B cell (primary cell): Measurements from ENCODE around the gene SYNJ1. TPM values are rescaled to one million over a fixed set of nuclear protein-coding genes. Genes with fewer than 3 reads are reported as not detected.

Experiments
- ATAC-seq: fragments of 200-7000 bp; cut with Tn5 transposase; one replicate; pipeline ENCODE4 v1.10.0; 2021; ENCODE audit warnings: low read depth, mild to moderate bottlenecking, moderate number of reproducible peaks, moderate library complexity
- CTCF ChIA-PET: fragments of 350-600 bp; sonication (Branson Sonifier 250); formaldehyde crosslinking; loops from one replicate; lab custom pipeline; 2021; ENCODE audit warnings: antibody characterized with exemption, inconsistent platforms; lab: Charles Lee
- POLR2A ChIA-PET: fragments of 350-600 bp; sonication (Branson Sonifier 250); formaldehyde crosslinking; loops from one replicate; lab custom pipeline; 2021; ENCODE audit warnings: antibody characterized with exemption; lab: Charles Lee
- DNase-seq: peaks from one replicate; pipeline ENCODE4 v3.0.0; 2013
- H2AFZ ChIP-seq: 2 replicates; pipeline ENCODE4 v1.6.1; 2012; ENCODE audit warnings: mild to moderate bottlenecking, low read depth, low read length; ENCODE audit not compliant: insufficient read depth, poor library complexity, severe bottlenecking
- H3K27ac ChIP-seq, 2 donors: 1 replicate in 1 of 2; 2 replicates in 1 of 2; pipeline ENCODE4 v1.5.1; 2012 to 2013; ENCODE audit warnings: low read length in 2 of 2, mild to moderate bottlenecking in 2 of 2, moderate library complexity in 1 of 2
- H3K27me3 ChIP-seq, 4 experiments: fragments of 200-600 bp in 1 of 4; sonication (generic) in 1 of 4; replicated peaks in 1 of 4; 1 replicate in 2 of 4; 2 replicates in 2 of 4; pipeline versions ENCODE4 v1.6.1 to v1.7.0; 2013 to 2016; ENCODE audit warnings: low read length in 3 of 4, mild to moderate bottlenecking in 2 of 4, mixed read lengths in 1 of 4, moderate library complexity in 1 of 4; ENCODE audit not compliant: insufficient read depth in 4 of 4, control insufficient read depth in 3 of 4; ENCODE audit errors: control extremely low read depth in 1 of 4
- H3K36me3 ChIP-seq, 2 experiments: replicated peaks in 1 of 2; 1 replicate in 1 of 2; 2 replicates in 1 of 2; pipeline versions ENCODE4 v1.6.1 to v1.7.1; 2013; ENCODE audit warnings: low read length in 1 of 2; ENCODE audit not compliant: insufficient read depth in 2 of 2, control insufficient read depth in 1 of 2; ENCODE audit errors: control extremely low read depth in 1 of 2, extremely low read depth in 1 of 2
- H3K4me1 ChIP-seq, 2 donors: fragments of 200-600 bp in 1 of 2; sonication (generic) in 1 of 2; 1 replicate in 1 of 2; 2 replicates in 1 of 2; pipeline versions ENCODE4 v1.5.1 to v1.6.1; 2013 to 2017; ENCODE audit warnings: low read length in 2 of 2; ENCODE audit not compliant: control insufficient read depth in 2 of 2, insufficient read depth in 2 of 2
- H3K4me2 ChIP-seq: replicated peaks from 2 replicates; pipeline ENCODE3; 2012; ENCODE audit warnings: mild to moderate bottlenecking, low read depth, low read length; ENCODE audit not compliant: poor library complexity, severe bottlenecking
- H3K4me3 ChIP-seq, 5 experiments: fragments of 200-600 bp in 1 of 5; sonication (generic) in 1 of 5; 1 replicate in 3 of 5; 2 replicates in 2 of 5; pipeline versions ENCODE4 v1.5.1 to v1.7.0; 2011 to 2016; ENCODE audit warnings: low read length in 4 of 5, mild to moderate bottlenecking in 4 of 5, low read depth in 2 of 5, control low read depth in 1 of 5, moderate library complexity in 1 of 5; ENCODE audit not compliant: insufficient read depth in 1 of 5; ENCODE audit errors: control extremely low read depth in 1 of 5, extremely low read depth in 1 of 5
- H3K79me2 ChIP-seq: fragments of 200-600 bp; sonication (generic); one replicate; pipeline ENCODE4 v1.6.0; 2016; ENCODE audit warnings: low read length; ENCODE audit not compliant: control insufficient read depth, insufficient read depth
- H3K9ac ChIP-seq: fragments of 200-600 bp; sonication (generic); 2 replicates; pipeline ENCODE4 v1.6.1; 2017; ENCODE audit warnings: mild to moderate bottlenecking, low read length, moderate library complexity
- H3K9me3 ChIP-seq, 3 donors: one replicate each; pipeline versions ENCODE4 v1.6.1 to v1.7.1; 2013; ENCODE audit warnings: low read length in 2 of 3; ENCODE audit not compliant: control insufficient read depth in 2 of 3, insufficient read depth in 1 of 3; ENCODE audit errors: control extremely low read depth in 1 of 3
- H4K20me1 ChIP-seq: 2 replicates; pipeline ENCODE4 v1.6.0; 2012; ENCODE audit warnings: mild to moderate bottlenecking, low read length; ENCODE audit not compliant: insufficient read depth, control insufficient read depth, poor library complexity, severe bottlenecking
- H3K27ac Mint-ChIP-seq: one replicate; pipeline ENCODE4 v1.8.0; 2021; ENCODE audit warnings: mixed read lengths
- H3K27me3 Mint-ChIP-seq: one replicate; pipeline ENCODE4 v1.8.0; 2021; ENCODE audit warnings: mixed read lengths
- H3K4me1 Mint-ChIP-seq: one replicate; pipeline ENCODE4 v1.8.0; 2021; ENCODE audit warnings: mixed read lengths
- H3K4me3 Mint-ChIP-seq: one replicate; pipeline ENCODE4 v1.8.0; 2021; ENCODE audit warnings: mixed read lengths
- H3K9me3 Mint-ChIP-seq: one replicate; pipeline ENCODE4 v1.8.0; 2022; ENCODE audit warnings: mixed read lengths; ENCODE audit not compliant: insufficient read depth
- EZH2 ChIP-seq: IDR thresholded peaks from 2 replicates; pipeline ENCODE4 v1.6.1; 2012; ENCODE audit warnings: borderline replicate concordance, low read depth, mild to moderate bottlenecking, moderate library complexity, low read length; ENCODE audit not compliant: insufficient read depth, poor library complexity, severe bottlenecking
- WGBS: methylation state at CpG from one replicate; pipeline ENCODE4 v1.1.5; 2013; ENCODE audit warnings: missing lambda C conversion rate; ENCODE audit not compliant: insufficient coverage; 5-methylcytosine and 5-hydroxymethylcytosine counted together
- intact Hi-C: fragments of 100-400 bp; cut with micrococcal nuclease; formaldehyde crosslinking; loops from one replicate; pipeline ENCODE4 v1.10.0; 2022
- polyA plus RNA-seq: library from polyadenylated mRNA; depleted of rRNA; stranded (reverse); fragments of >200 nt; gene quantifications from 2 replicates; pipeline ENCODE4 v1.2.3, GENCODE V29; 2012
- total RNA-seq, 2 donors: library from RNA; stranded (reverse); fragments of 120-200 nt in 1 of 2; gene quantifications; 1 replicate in 1 of 2; 2 replicates in 1 of 2; pipeline versions ENCODE4 v1.2.3 to v1.2.4, GENCODE V29; 2013 to 2022
- TF ChIP-seq, protein P1 (sequence below): fragments of 200-600 bp; IDR thresholded peaks from one replicate; pipeline ENCODE4 v1.8.0; 2022; ENCODE audit warnings: antibody characterized with exemption, mild to moderate bottlenecking

SYNJ1 gene
- total and polyA plus RNA-seq, 2 donors (not counting 1 experiment from before 2014, with no cell fraction given): 2.2 to 9.4 TPM

DNA sequence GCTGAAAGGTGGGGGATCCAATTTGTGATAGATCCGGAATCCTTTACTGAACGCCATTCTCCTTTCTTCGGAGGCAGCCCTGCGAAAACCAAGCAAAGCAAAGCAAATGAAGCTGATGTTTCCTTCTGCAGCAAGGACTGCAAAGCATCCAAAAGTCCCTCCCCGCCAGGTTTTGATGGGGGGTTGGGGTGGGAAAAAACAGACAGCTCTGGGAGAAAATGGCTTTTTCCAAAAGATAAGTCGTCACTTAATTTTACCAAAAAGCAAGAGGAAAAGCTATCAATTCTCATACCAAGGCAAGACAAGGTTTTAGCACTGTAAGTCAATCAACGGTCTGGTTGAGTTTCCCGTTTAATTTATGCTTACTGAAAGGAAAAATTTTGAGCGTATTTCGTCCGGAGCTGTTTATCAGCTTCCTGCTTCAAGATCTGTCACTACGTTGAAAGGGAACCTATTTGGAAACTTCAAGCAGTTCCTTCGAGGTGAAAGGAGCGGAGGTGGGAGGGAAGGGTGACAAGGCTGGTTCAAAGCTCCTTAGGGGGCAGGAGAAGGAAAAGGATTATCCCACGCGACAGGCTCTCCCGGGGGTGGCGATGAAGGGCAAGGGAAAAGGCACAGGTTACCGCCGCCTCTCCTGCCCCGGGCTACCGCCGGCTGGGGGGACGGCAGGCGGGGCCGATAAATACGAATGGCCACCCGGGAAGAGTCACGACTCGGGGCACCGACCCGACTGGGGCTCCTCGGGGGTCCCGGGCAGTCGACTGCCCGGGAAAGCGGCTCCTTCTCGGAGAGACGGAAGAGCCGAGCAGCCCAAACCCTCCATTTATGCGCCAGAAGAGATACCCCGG lies 750 bp downstream of the SYNJ1 start:
- H3K9ac ChIP-seq: peak overlapping the region; percentile 87
- H2AFZ ChIP-seq: peak overlapping the region; percentile 94
- peaks cover 13 to 18% of the 10 kb centered on the region in 2 donors for H3K4me1 ChIP-seq
- no peaks in the 10 kb centered on the region for H3K79me2 ChIP-seq
- Mint-ChIP-seq H3K4me3 (peak overlapping the region; percentile 94), H3K27me3 (no peaks in the 10 kb centered on the region), H3K4me1 (peaks cover 16% of the 10 kb centered on the region), H3K9me3 (no peaks in the 10 kb centered on the region), H3K27ac (peak overlapping the region; percentile 82)
- H3K27me3 ChIP-seq: peaks cover 0 to 4% (median 0%) of the 10 kb centered on the region in 4 experiments
- peak overlapping the region; percentile 32 to 54 for H3K27ac ChIP-seq
- POLR2A ChIA-PET: interaction anchor here (1.4 to 2.6 kb wide), 2 partner anchors 44 to 114 kb away, joined by 5 to 25 read pairs; partner anchors contain the start of genes CFAP298 and PAXBP1
- peak; percentile 0 for ATAC-seq
- H3K36me3 ChIP-seq: no peaks in the 10 kb centered on the region
- 2% methylated on average over 39 of the region's 42 CpGs for WGBS
- peak overlapping the region; percentile 77 to 92 (median 88) for H3K4me3 ChIP-seq
- peak overlapping the region; percentile 93 for H3K4me2 ChIP-seq
- H3K9me3 ChIP-seq: no peaks in the 10 kb centered on the region
- DNase-seq: no peak
- CTCF ChIA-PET: interaction anchor here (0.9 to 3.6 kb wide), 5 partner anchors 9 to 99 kb away, joined by 3 to 17 read pairs (median 3); partner anchors contain the start of gene PAXBP1
- TF ChIP-seq, protein P1, sequence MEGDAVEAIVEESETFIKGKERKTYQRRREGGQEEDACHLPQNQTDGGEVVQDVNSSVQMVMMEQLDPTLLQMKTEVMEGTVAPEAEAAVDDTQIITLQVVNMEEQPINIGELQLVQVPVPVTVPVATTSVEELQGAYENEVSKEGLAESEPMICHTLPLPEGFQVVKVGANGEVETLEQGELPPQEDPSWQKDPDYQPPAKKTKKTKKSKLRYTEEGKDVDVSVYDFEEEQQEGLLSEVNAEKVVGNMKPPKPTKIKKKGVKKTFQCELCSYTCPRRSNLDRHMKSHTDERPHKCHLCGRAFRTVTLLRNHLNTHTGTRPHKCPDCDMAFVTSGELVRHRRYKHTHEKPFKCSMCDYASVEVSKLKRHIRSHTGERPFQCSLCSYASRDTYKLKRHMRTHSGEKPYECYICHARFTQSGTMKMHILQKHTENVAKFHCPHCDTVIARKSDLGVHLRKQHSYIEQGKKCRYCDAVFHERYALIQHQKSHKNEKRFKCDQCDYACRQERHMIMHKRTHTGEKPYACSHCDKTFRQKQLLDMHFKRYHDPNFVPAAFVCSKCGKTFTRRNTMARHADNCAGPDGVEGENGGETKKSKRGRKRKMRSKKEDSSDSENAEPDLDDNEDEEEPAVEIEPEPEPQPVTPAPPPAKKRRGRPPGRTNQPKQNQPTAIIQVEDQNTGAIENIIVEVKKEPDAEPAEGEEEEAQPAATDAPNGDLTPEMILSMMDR: no peak
- no peak for TF ChIP-seq EZH2
- intact Hi-C loops: loop anchor here (1.0 to 10.0 kb wide), 8 partner anchors 15 to 1888 kb away; partner anchors contain the start of genes CRYZL1, DNAJC28, IL10RB and ITSN1
- peaks cover 8% of the 10 kb centered on the region for H4K20me1 ChIP-seq

DNA sequence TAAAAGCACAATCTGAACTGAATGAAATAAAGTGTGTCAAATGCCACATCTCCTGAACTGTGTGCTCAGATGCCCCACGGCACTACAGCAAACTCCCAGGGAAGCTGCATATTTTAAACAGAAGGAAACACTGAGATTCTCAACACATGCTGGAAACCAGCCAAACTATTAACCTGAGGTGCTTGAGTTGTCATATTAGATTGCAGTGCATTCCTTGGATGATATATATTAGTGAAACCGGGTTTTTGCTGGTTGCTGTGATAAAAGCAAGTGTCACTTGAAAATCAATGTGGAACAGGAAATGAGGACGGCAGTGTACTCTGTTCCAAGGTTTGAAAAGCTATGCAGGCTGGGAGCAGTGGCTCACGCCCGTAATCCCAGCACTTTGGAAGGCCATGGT lies 8.7 kb downstream of the SYNJ1 start:
- WGBS: 90% methylated on average over 3 of the region's 5 CpGs
- H3K4me1 Mint-ChIP-seq: no peaks in the 10 kb centered on the region
- peaks cover 5% of the 10 kb centered on the region for H3K9me3 Mint-ChIP-seq
- Histone ChIP-seq H3K79me2 (peaks cover 6% of the 10 kb centered on the region), H4K20me1 (peaks cover 37% of the 10 kb centered on the region), H3K36me3 (no peaks in the 10 kb centered on the region), H2AFZ (no peak overlapping the region), H3K4me3 (no peak overlapping the region), H3K4me1 (no peaks in the 10 kb centered on the region), H3K9ac (no peak overlapping the region), H3K27ac (no peak overlapping the region), H3K4me2 (no peak overlapping the region), H3K27me3 (peaks cover 2 to 44% (median 42%) of the 10 kb centered on the region in 4 experiments), H3K9me3 (peaks cover 1 to 6% (median 3%) of the 10 kb centered on the region in 3 donors)
- intact Hi-C loops: no loop called here
- ChIA-PET POLR2A (no interaction called here), CTCF (interaction anchor here (1.6 kb wide), 1 partner anchor 13 kb away, joined by 4 read pairs; no protein-coding TSS in a partner anchor)
- H3K27me3 Mint-ChIP-seq: peaks cover 53% of the 10 kb centered on the region
- no peak overlapping the region for H3K4me3 Mint-ChIP-seq
- no peak overlapping the region for H3K27ac Mint-ChIP-seq
- TF ChIP-seq EZH2: no peak
- TF ChIP-seq, protein P1: no peak
- DNase-seq: no peak
- no peak for ATAC-seq
